H1 (cell line): Measurements from ENCODE around the gene ZNF619. TPM values are rescaled to one million over a fixed set of nuclear protein-coding genes. Genes with fewer than 3 reads are reported as not detected.

Source experiments
- CTCF ChIA-PET: fragments of 300-600 bp; sonication (Branson Sonifier 250); formaldehyde crosslinking; loops from one replicate; lab custom pipeline; 2021; ENCODE audit not compliant: partially characterized antibody; lab: Charles Lee
- POLR2A ChIA-PET: fragments of 300-600 bp; sonication (Branson Sonifier 250); formaldehyde crosslinking; loops from one replicate; lab custom pipeline; 2021; ENCODE audit warnings: inconsistent platforms; ENCODE audit not compliant: partially characterized antibody; lab: Charles Lee
- DNase-seq, 2 experiments: peaks; one replicate each; pipeline versions ENCODE4 v3.0.0 to v3.0.0-alpha.2; 2010 to 2022; ENCODE audit warnings: low spot score in 2 of 2, low read depth in 1 of 2, mixed read lengths in 1 of 2
- FAIRE-seq: peaks from 2 replicates; lab custom pipeline; 2011; peaks lifted over from hg19 to GRCh38; lab: Jason Lieb, UNC
- H2AFZ ChIP-seq: 2 replicates; pipeline ENCODE4 v1.8.1; 2012; ENCODE audit warnings: low read length, inconsistent platforms
- H2AK5ac ChIP-seq: 2 replicates; pipeline ENCODE4 v1.6.1; 2013; ENCODE audit warnings: low read depth, low read length
- H2BK120ac ChIP-seq: replicated peaks from 2 replicates; pipeline ENCODE3; 2013; ENCODE audit warnings: low read depth, low read length, inconsistent platforms
- H2BK12ac ChIP-seq: 2 replicates; pipeline ENCODE4 v1.6.1; 2013; ENCODE audit warnings: low read depth, low read length
- H2BK15ac ChIP-seq: 2 replicates; pipeline ENCODE4 v1.6.1; 2013; ENCODE audit warnings: low read length
- H2BK20ac ChIP-seq: 2 replicates; pipeline ENCODE4 v1.6.1; 2013; ENCODE audit warnings: low read length
- H2BK5ac ChIP-seq: 2 replicates; pipeline ENCODE4 v1.6.1; 2013; ENCODE audit warnings: low read depth, low read length
- H3K14ac ChIP-seq: 2 replicates; pipeline ENCODE4 v1.6.1; 2013; ENCODE audit warnings: inconsistent platforms; ENCODE audit not compliant: insufficient read length
- H3K18ac ChIP-seq: 2 replicates; pipeline ENCODE4 v1.6.1; 2013; ENCODE audit warnings: low read length; ENCODE audit errors: extremely low read depth
- H3K23ac ChIP-seq: 2 replicates; pipeline ENCODE4 v1.6.1; 2013; ENCODE audit warnings: inconsistent platforms; ENCODE audit not compliant: insufficient read length
- H3K23me2 ChIP-seq: 2 replicates; pipeline ENCODE4 v1.6.1; 2013; ENCODE audit warnings: low read depth, low read length
- H3K27ac ChIP-seq: 2 replicates; pipeline ENCODE4 v1.6.1; 2011; ENCODE audit warnings: low read depth, low read length, inconsistent platforms
- H3K27me3 ChIP-seq, 4 experiments: replicated peaks in 1 of 4; 1 replicate in 1 of 4; 2 replicates in 3 of 4; pipeline versions ENCODE4 v1.6.1 to v1.8.1; 2011 to 2013; ENCODE audit warnings: low read length in 3 of 4, mild to moderate bottlenecking in 3 of 4, inconsistent platforms in 2 of 4, mixed read lengths in 2 of 4, moderate library complexity in 1 of 4; ENCODE audit not compliant: control insufficient read depth in 3 of 4, insufficient read depth in 3 of 4; ENCODE audit errors: extremely low read depth in 1 of 4
- H3K36me3 ChIP-seq, 4 experiments: 2 replicates each; pipeline versions ENCODE4 v1.6.1 to v1.8.1; 2011 to 2013; ENCODE audit warnings: mild to moderate bottlenecking in 4 of 4, low read length in 3 of 4, moderate library complexity in 2 of 4, control low read depth in 1 of 4, inconsistent platforms in 1 of 4; ENCODE audit not compliant: insufficient read depth in 4 of 4, control insufficient read depth in 2 of 4
- H3K4ac ChIP-seq: replicated peaks from 2 replicates; pipeline ENCODE3; 2013; ENCODE audit warnings: low read length, low read depth, mixed read lengths, inconsistent platforms; ENCODE audit not compliant: insufficient read length
- H3K4me1 ChIP-seq, 4 experiments: replicated peaks in 1 of 4; 1 replicate in 1 of 4; 2 replicates in 3 of 4; pipeline versions ENCODE4 v1.6.1 to v1.8.1; 2011 to 2013; ENCODE audit warnings: low read length in 3 of 4, inconsistent platforms in 2 of 4, mixed read lengths in 1 of 4; ENCODE audit not compliant: insufficient read depth in 4 of 4, control insufficient read depth in 3 of 4
- H3K4me2 ChIP-seq, 2 experiments: 2 replicates each; pipeline versions ENCODE4 v1.6.1 to v1.8.1; 2011 to 2013; ENCODE audit warnings: low read depth in 2 of 2, low read length in 2 of 2, control low read depth in 1 of 2, inconsistent platforms in 1 of 2, mild to moderate bottlenecking in 1 of 2; ENCODE audit not compliant: insufficient read depth in 1 of 2
- H3K4me3 ChIP-seq, 4 experiments: fragments of 200-600, 300-600 bp in 1 of 4; sonication (generic), shearing (Covaris generic), sonication (Bioruptor Twin) in 1 of 4; 2 replicates each; pipeline versions ENCODE4 v1.5.1 to v1.8.1; 2011 to 2016; ENCODE audit warnings: low read length in 4 of 4, low read depth in 3 of 4, control low read depth in 2 of 4, inconsistent platforms in 2 of 4, mild to moderate bottlenecking in 2 of 4, mixed read lengths in 1 of 4, moderate library complexity in 1 of 4; ENCODE audit not compliant: insufficient read depth in 2 of 4; ENCODE audit errors: extremely low read depth in 1 of 4
- H3K56ac ChIP-seq: replicated peaks from 2 replicates; pipeline ENCODE3; 2013; ENCODE audit warnings: low read depth, mild to moderate bottlenecking, mixed read lengths, low read length, inconsistent platforms; ENCODE audit not compliant: insufficient read length
- H3K79me1 ChIP-seq: 2 replicates; pipeline ENCODE4 v1.6.1; 2013; ENCODE audit warnings: low read depth, low read length, control low read depth
- H3K79me2 ChIP-seq, 2 experiments: 2 replicates each; pipeline versions ENCODE4 v1.6.1 to v1.8.1; 2012 to 2013; ENCODE audit warnings: low read length in 2 of 2, mild to moderate bottlenecking in 2 of 2, inconsistent platforms in 1 of 2; ENCODE audit not compliant: insufficient read depth in 2 of 2, control insufficient read depth in 1 of 2
- H3K9ac ChIP-seq, 4 experiments: replicated peaks in 1 of 4; 1 replicate in 1 of 4; 2 replicates in 3 of 4; pipeline versions ENCODE4 v1.6.1 to v1.8.1; 2011 to 2013; ENCODE audit warnings: low read depth in 3 of 4, low read length in 3 of 4, control low read depth in 2 of 4, mild to moderate bottlenecking in 2 of 4, moderate library complexity in 2 of 4, inconsistent platforms in 1 of 4; ENCODE audit errors: extremely low read depth in 1 of 4
- H3K9me3 ChIP-seq, 2 experiments: 2 replicates each; pipeline versions ENCODE4 v1.6.1 to v1.8.1; 2012 to 2013; ENCODE audit warnings: mild to moderate bottlenecking in 2 of 2, moderate library complexity in 2 of 2, control low read depth in 1 of 2, inconsistent platforms in 1 of 2, low read depth in 1 of 2, low read length in 1 of 2, mixed read lengths in 1 of 2; ENCODE audit not compliant: insufficient read depth in 2 of 2
- H4K20me1 ChIP-seq, 2 experiments: replicated peaks in 1 of 2; 2 replicates each; pipeline versions ENCODE3 to v1.8.1; 2011 to 2013; ENCODE audit warnings: inconsistent platforms in 2 of 2, low read length in 2 of 2, mild to moderate bottlenecking in 1 of 2; ENCODE audit not compliant: insufficient read depth in 2 of 2, control insufficient read depth in 1 of 2
- H4K5ac ChIP-seq: 2 replicates; pipeline ENCODE4 v1.6.1; 2013; ENCODE audit warnings: low read length, low read depth, mixed read lengths, inconsistent platforms; ENCODE audit not compliant: insufficient read length
- H4K8ac ChIP-seq: 2 replicates; pipeline ENCODE4 v1.8.0; 2013; ENCODE audit warnings: mild to moderate bottlenecking, moderate library complexity, low read length, inconsistent platforms; ENCODE audit not compliant: insufficient read depth; ENCODE audit errors: extremely low read depth
- H4K91ac ChIP-seq: replicated peaks from 2 replicates; pipeline ENCODE3; 2013; ENCODE audit warnings: low read length, mixed read lengths, inconsistent platforms; ENCODE audit not compliant: insufficient read length
- CREB1 ChIP-seq: IDR thresholded peaks from 2 replicates; pipeline ENCODE4 v1.6.1; 2012; ENCODE audit warnings: inconsistent platforms
- CTBP2 ChIP-seq: IDR thresholded peaks from 2 replicates; pipeline ENCODE4 v1.7.0; 2011; ENCODE audit warnings: borderline replicate concordance, mild to moderate bottlenecking, moderate library complexity, mixed read lengths, low read length; ENCODE audit not compliant: insufficient read depth, insufficient read length
- HDAC2 ChIP-seq, 2 experiments: fragments of 300-600 bp in 1 of 2; sonication (generic) in 1 of 2; IDR thresholded peaks; 2 replicates each; pipeline ENCODE4 v1.6.1; 2011 to 2012; ENCODE audit warnings: low read depth in 2 of 2, low read length in 2 of 2, mild to moderate bottlenecking in 2 of 2, moderate library complexity in 2 of 2, borderline replicate concordance in 1 of 2, inconsistent platforms in 1 of 2
- KDM5A ChIP-seq: fragments of 200-600 bp; IDR thresholded peaks from 2 replicates; pipeline ENCODE4 v1.7.1; 2012; ENCODE audit warnings: mild to moderate bottlenecking, low read length, inconsistent platforms, mixed read lengths
- PHF8 ChIP-seq: fragments of 200-600 bp; sonication (generic); conservative IDR thresholded peaks from 2 replicates; pipeline ENCODE4 v1.7.1; 2012; ENCODE audit warnings: low read depth, mild to moderate bottlenecking, inconsistent platforms, low read length, moderate library complexity
- RBBP5 ChIP-seq: IDR thresholded peaks from 2 replicates; pipeline ENCODE4 v1.7.1; 2012; ENCODE audit warnings: low read depth, mild to moderate bottlenecking, inconsistent platforms, low read length, moderate library complexity, borderline replicate concordance
- SIX5 ChIP-seq: IDR thresholded peaks from 2 replicates; pipeline ENCODE4 v1.6.1; 2011; ENCODE audit warnings: mild to moderate bottlenecking, low read depth, low read length
- SP1 ChIP-seq: IDR thresholded peaks from 2 replicates; pipeline ENCODE4 v1.6.1; 2011; ENCODE audit warnings: low read depth, low read length
- TAF1 ChIP-seq: IDR thresholded peaks from 2 replicates; pipeline ENCODE4 v1.6.1; 2011; ENCODE audit warnings: mild to moderate bottlenecking, low read depth, low read length
- WGBS, 2 experiments: shearing (Covaris generic) in 1 of 2; methylation state at CpG; one replicate each; pipeline versions ENCODE4 v1.1.6 to v1.1.7; 2013 to 2015; ENCODE audit warnings: low lambda C conversion rate in 2 of 2, mixed read lengths in 2 of 2, inconsistent platforms in 1 of 2, low coverage in 1 of 2, missing lambda C conversion rate in 1 of 2; ENCODE audit not compliant: insufficient replicate concordance in 2 of 2, insufficient coverage in 1 of 2, insufficient read length in 1 of 2; ENCODE audit errors: extremely low coverage in 1 of 2, missing lambda C conversion rate in 1 of 2; 5-methylcytosine and 5-hydroxymethylcytosine counted together
- polyA plus RNA-seq, 7 experiments: library from polyadenylated mRNA; depleted of rRNA in 3 of 7; stranded (reverse) in 5 of 7; unstranded in 2 of 7; fragments of >200 nt in 5 of 7; fragments of 200-250 nt in 2 of 7; gene quantifications; 1 replicate in 5 of 7; 2 replicates in 1 of 7; 4 replicates in 1 of 7; pipeline versions ENCODE4 v1.2.1 to v1.2.3, GENCODE V29; 2011 to 2013; ENCODE audit warnings: missing spikeins in 2 of 7, mixed read lengths in 2 of 7
- total RNA-seq: library from RNA; stranded (reverse); fragmentation: NEBNext Ultra II Directional; extraction: Animal tissue kit (Norgen Biotek cat#: 25700); gene quantifications from 2 replicates; pipeline ENCODE4 v1.2.1, GENCODE V29; 2021
- TF ChIP-seq, protein P1 (sequence below): IDR thresholded peaks from 2 replicates; pipeline ENCODE4 v1.6.1; 2012; ENCODE audit warnings: inconsistent platforms

ZNF619 gene
- total and polyA plus RNA-seq, 2 of the 8 experiments (the other 6 are each of a cell fraction or from before 2014, with no cell fraction given) = 2.3 to 8.2 TPM

DNA sequence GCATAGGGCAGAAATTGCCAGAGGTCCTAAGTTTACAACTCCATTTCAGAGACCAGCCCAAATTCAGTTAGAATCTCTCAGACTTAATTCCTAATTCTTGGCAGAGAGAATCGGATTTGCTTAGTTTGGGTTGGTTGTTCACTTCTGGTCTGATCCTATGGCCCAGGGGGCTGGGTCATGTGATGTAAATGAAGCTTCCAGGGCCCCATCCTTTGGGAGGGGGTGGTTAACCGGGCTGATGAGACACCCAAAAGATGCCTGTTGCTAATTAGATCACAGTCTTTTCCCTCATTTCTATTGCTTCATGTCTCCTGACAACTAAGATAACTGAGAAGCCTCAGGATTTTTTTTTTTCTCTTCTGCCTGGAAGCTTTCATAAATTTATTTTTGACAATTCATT, 17.8 kb downstream of the ZNF619 start:
- Histone ChIP-seq H3K9me3 (no peaks in the 10 kb centered on the region), H3K79me2 (no peaks in the 10 kb centered on the region), H3K27ac (no peak overlapping the region), H4K20me1 (no peaks in the 10 kb centered on the region), H3K4ac (no peak overlapping the region), H3K27me3 (peaks cover 0 to 2% (median 0%) of the 10 kb centered on the region in 4 experiments; a peak in 1 of 7 replicates), H2AFZ (0 out of 2 replicates have a peak overlapping the region, but pooled peaks have one; percentile 49), H3K4me1 (no peaks in the 10 kb centered on the region), H2BK120ac (no peak overlapping the region), H2BK12ac (no peak overlapping the region), H3K36me3 (no peaks in the 10 kb centered on the region), H2BK15ac (no peak overlapping the region), H4K8ac (no peak overlapping the region), H3K4me2 (no peak overlapping the region), H3K79me1 (no peaks in the 10 kb centered on the region), H4K91ac (no peak overlapping the region), H2BK20ac (no peak overlapping the region), H3K9ac (peak overlapping the region in 1 of 4 experiments; percentile 24; a peak in 2 of 7 replicates), H4K5ac (no peak overlapping the region), H3K14ac (no peak overlapping the region), H3K56ac (no peak overlapping the region), H3K23me2 (no peaks in the 10 kb centered on the region), H2AK5ac (no peak overlapping the region), H2BK5ac (no peak overlapping the region), H3K23ac (no peak overlapping the region), H3K4me3 (no peak overlapping the region), H3K18ac (no peak overlapping the region)
- DNase-seq (no peak), FAIRE-seq (no peak)
- CTCF ChIA-PET = interaction anchor here (0.7 to 3.1 kb wide), 3 partner anchors 10 to 29 kb away, joined by 3 to 17 read pairs (median 3); partner anchors contain the start of gene ZNF620
- POLR2A ChIA-PET = interaction anchor here (1.1 to 4.1 kb wide), 7 partner anchors 11 to 41 kb away, joined by 3 to 22 read pairs (median 7); partner anchors contain the start of genes RPL14, ZNF619, ZNF620 and ZNF621
- WGBS, 2 experiments = 62% methylated on average over 2 of the region's 2 CpGs; no CpG with 5 or more reads in 1 of the 2 experiments
- TF ChIP-seq KDM5A (no peak), CREB1 (no peak), CTBP2 (no peak), HDAC2 (IDR thresholded peaks at IDR 0.05; ENCODE audit: borderline replicate concordance in 1 of 2, low read depth in 2 of 2, low read length in 2 of 2) (no peak), TAF1 (no peak), SP1 (no peak), PHF8 (no peak), SIX5 (no peak), RBBP5 (no peak)
- TF ChIP-seq, protein P1, sequence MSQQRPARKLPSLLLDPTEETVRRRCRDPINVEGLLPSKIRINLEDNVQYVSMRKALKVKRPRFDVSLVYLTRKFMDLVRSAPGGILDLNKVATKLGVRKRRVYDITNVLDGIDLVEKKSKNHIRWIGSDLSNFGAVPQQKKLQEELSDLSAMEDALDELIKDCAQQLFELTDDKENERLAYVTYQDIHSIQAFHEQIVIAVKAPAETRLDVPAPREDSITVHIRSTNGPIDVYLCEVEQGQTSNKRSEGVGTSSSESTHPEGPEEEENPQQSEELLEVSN = no peak
